GM18909 (cell line): ENCODE data around the gene MFSD2B.

Experiments
- ATAC-seq: cut with Tn5 transposase; IDR thresholded peaks from one replicate; pipeline ENCODE4 v1.9.1; 2021; ENCODE audit warnings: mild to moderate bottlenecking; ENCODE audit not compliant: unreplicated experiment, poor library complexity

MFSD2B gene

DNA sequence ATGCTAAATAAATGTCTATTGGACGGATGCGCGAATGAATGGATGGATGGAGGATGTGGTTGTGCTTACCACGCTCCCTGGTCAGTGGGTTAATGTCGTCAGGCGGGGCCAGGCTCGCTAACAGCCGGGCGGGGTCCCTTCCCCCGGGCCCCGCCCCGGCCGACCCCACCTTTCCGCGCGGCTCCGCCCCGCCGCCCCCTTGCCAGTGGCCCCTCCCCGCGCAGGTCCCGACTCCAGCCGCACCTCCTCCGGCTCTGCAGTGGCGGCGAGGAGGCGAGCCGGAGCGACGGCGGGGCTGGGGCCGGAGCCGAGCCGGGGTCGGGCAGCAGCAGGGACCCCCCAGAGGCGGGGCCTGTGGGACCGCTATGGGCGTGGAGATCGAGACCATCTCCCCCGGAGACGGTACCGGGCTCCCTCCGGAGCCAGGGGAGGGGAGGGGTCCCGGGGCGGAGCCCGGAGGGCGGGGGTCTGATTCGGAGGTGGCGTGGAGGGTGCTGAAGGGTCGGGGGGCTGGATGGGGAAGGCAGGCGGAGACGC is 39.7 kb downstream of the MFSD2B start, which contains the start of gene FKBP1B:
Gene FKBP1B (plus strand): TSS at position 257 of the 537 bp plus-strand sequence. CDS start 109 bp downstream, at position 366.
- no peak for ATAC-seq

DNA sequence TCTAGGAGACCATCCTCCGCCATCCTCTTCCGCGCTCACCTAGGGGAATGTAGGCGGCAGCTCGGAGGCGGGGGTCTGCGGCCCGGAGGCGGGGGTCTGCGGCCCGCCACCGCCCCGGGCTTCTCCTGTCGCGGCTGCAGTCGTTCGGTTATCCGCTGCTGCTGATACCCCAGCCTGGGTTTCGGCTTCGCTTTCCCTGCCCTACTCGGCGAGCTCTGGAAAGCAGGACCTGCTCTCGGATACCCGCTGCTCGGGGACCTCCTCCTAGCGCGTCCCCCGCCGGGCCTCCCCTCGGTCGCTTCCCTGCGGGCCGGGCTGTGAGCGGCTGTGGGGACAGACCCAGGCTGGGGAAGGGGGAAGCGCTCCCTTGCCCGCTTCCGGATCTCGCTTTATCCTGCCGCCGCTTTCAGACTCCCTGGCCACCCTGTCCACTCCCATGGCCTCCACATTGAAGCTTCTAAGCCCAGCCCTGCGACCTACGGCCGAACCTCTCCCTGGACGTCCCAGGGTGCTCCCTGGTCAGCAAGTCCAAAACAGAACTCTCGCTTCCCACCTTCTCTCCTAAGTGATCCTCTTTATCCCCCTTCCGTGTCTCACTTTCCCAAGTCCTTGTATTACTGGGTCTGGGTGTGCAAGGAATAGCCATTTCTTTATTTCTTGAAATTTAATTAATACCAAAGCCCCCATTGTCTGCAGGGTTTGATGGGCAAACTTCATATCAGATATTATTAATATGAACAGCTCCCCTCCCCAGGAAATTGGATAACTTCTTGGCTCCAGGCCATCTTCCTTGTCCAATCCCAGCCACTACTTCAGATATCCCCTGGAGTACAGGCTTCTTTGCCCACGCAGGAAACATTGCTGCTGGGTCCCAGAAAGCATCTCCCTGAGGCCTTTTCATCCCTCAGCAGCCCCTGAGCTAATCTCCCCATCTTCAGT is 40.4 kb downstream of the MFSD2B start:
- no peak for ATAC-seq

DNA sequence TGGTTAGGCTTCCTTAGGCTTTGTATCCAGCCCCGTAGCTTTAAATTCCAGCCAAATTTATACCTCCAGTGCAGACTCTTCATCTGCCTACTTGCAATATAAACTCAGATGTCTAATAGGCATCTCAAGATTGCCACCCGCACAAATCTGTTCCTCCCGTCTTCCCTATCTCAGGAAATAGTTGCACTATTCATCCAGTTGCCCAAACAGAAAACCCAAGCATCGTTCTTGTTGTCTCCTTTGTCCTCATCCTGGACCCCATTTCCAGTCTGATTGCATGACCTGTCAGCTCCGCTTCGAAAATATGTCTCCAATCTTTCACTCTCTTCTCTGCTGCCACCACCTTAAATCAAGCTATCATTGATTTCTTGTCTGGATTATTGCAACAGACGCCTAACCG is 41.9 kb downstream of the MFSD2B start:
- ATAC-seq: no peak

DNA sequence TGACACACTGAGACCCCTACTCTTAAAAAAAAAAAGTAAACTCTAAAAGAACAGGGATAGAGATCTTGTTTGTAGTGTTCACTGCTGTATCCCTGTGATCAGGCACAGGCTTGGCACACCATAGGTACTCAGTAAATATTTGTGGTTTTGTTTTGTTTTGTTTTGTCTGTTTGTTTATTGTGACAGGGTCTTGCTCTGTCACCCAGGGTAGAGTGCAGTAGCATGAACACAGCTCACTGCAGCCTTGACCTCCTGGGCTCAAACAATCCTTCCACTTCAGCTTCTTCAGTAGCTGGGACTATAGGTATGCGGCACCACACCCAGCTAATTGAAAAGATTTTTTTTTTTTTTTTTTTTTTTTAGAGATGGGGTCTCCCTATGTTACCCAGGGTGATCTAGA is 43.1 kb downstream of the MFSD2B start:
- ATAC-seq: no peak

DNA sequence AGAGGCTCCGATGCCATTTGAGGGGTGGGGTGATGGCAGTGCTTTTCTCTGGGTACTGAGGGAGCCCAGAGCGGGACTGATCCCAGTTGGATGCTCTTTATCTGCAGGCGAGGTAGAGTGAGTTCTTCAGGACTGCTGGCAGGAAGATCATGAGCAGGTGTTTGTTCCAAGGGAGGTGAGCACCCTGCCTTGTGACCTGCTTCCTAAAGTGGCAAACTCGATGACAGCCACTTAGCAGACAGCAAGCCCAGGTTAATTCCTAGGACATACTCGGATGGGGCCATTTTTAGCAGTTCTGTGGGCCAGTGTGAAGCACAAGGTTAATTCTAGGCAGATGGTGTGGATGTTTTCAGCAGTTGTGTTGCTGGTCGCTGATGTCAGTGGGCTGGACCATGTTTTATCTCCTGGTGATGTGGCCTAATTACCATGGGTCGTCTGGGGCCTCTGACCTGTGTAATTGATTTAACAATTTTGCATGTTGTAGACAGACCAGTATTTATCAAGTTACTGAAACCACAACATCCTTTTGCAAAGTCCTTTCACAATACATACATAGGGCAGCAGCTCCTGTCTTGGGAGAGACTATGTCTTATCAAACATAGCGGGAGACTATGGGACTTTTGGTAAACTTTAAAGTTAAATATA is 44.6 kb downstream of the MFSD2B start:
- no peak for ATAC-seq

DNA sequence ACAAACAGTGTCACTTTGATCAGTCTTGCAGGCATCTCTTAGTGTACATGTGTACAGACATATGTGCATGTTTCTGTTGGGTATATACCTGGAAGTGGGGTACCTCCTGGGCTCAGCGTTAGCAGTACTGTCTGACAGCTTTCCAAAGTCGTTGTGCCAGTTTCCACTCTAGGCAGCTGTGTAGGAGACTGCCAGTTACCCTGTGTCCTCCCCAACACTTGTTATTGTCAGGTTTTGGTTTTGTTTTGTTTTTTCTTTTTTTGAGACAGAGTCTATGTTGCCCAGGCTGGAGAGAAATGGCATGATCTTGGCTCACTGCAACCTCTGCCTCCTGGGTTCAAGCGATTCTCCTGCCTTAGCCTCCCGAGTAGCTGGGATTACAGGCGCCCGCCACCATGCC is 45.9 kb downstream of the MFSD2B start:
- no peak for ATAC-seq

DNA sequence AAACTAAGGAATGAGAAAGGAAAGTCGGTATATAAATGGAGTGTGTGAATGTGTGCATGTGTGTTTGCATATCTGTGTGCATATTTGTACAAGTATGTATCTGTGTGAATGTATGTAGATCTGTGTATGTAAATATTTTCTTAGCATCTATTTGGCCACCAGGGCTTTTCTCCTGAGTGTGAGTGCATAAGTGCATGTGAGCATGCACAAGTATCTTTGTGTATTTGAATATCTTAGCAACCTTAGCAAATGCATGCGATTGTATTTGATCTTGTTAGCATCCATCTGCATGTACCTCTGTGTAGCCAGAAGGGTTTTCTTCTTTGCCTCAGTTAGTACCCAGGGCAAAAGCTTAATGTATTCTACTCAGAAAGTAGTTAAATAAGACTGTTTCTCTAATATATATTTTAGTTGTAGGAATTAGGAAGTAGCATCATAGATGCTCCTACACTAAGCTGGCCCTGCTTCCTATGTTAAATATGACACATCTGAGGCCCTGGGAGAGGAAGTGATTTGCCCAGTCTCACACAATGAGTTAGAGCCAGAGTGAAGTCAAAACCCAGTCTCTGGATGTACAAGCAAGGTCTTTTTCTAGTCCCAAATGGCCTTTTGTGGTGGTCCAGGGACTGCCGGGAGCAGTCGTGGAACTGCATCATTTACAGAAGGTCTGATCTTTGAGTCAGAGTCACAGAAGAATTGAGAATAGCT is 48.8 kb downstream of the MFSD2B start:
- no peak for ATAC-seq

DNA sequence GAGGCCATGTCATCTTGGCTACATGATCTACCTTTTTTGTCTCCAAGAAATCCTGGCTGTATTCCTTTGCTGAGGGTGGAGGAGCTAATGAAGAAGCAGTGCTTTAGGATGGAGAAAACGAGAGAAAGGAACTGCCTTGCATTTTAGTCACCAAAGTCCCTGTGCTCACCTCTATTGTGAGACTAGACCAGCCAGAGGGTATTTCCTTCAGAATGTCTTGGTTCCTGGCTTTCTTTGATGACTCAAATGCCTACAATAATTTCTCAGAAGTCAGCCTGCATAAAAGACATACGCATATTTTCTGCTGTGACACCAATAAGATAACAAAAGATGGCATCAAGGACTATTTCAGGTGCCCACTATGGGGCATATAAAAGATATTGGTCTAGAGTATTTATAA is 55.5 kb downstream of the MFSD2B start:
- no peak for ATAC-seq

DNA sequence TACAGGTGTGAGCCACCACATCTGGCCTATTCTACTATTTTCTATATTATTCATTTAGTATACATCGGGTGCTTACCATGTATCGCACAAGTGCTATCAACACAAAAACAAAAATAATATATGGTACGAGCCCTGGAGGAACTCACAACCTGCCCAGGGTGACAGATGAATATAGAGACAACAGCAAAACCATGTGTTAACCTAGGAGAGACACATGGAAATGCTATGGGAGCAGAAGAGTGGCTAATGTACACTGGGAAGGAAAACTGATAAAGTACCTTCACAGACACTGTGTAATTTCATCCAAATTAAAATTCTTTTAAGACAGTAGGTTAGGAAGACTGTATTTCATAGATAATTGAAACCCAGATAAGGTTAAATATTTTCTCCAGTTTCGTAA is 62.4 kb downstream of the MFSD2B start:
- no peak for ATAC-seq

DNA sequence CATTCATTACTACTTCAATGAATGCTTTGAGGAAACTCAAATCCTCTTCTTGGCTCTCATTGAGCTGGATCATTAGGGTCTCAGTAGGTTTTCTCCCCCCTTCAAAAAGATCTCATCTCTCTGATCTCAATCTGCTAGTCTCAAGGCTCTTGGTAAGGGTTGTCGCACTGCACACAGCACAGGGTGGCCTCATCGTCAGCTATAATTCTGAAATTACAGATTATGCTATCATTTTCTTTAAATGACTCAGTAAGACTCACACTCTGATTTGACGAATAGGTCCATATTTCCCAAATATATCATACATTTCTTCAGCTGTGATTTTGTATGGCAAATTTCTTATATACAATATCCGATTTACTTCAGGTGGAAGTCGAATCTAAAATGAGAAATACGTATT is 63.9 kb downstream of the MFSD2B start:
- no peak for ATAC-seq

DNA sequence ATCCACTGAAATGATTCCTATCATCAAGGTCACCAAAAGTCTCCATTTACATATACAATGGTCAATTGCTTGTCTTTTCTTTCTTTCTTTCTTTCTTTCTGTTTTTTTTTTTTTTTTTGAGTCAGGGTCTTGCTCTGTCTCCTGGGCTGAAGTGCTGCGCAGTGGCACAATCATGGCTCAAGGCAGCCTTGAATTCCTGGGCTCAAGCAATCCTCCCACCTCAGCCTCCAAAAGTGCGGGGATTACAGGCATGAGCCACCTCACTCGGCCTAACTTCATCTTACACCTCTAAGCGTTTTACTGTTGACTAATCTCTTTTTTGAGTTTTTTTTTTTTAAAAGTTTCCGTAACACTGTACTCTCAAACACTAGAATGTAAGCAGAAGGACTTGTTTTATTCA is 65.4 kb downstream of the MFSD2B start:
- no peak for ATAC-seq
